Epithelial cell of proximal tubule (primary cell): ENCODE data around the gene SH3TC1. TPM values are rescaled to one million over a fixed set of nuclear protein-coding genes. Genes with fewer than 3 reads are reported as not detected.

Experiments used
- DNase-seq: peaks from one replicate; pipeline ENCODE4 v3.0.0-alpha.2; 2011; ENCODE audit warnings: low read depth
- H3K4me3 ChIP-seq: 2 replicates; pipeline ENCODE4 v1.5.1; 2011; ENCODE audit warnings: low read depth, mild to moderate bottlenecking, low read length
- CTCF ChIP-seq: conservative IDR thresholded peaks from 2 replicates; pipeline ENCODE4 v1.5.1; 2012; ENCODE audit warnings: low read depth, mild to moderate bottlenecking, low read length
- total RNA-seq: library from RNA; depleted of rRNA; stranded (reverse); fragments of >200 nt; gene quantifications from 2 replicates; pipeline ENCODE4 v1.2.3, GENCODE V29; 2015

The SH3TC1 gene
- total RNA-seq, 1 donor from 2014 or later = 8.6 TPM

GRCh38 chr4:8168832-8169598, 30.1 kb upstream of the SH3TC1 start:
- no peak overlapping the region for H3K4me3 ChIP-seq
- no peak for TF ChIP-seq CTCF
- DNase-seq = no peak

- TF ChIP-seq CTCF = no peak
- no peak for DNase-seq
- H3K4me3 ChIP-seq = no peak overlapping the region
Observed at GRCh38 chr4:8169763-8170162, 29.3 kb upstream of the SH3TC1 start.

GRCh38 chr4:8170341-8170740, 28.7 kb upstream of the SH3TC1 start:
- no peak for TF ChIP-seq CTCF
- no peak overlapping the region for H3K4me3 ChIP-seq
- no peak for DNase-seq

GRCh38 chr4:8171266-8171665, 27.8 kb upstream of the SH3TC1 start:
- H3K4me3 ChIP-seq = no peak overlapping the region
- TF ChIP-seq CTCF = no peak
- no peak for DNase-seq

- no peak overlapping the region for H3K4me3 ChIP-seq
- TF ChIP-seq CTCF = no peak
- DNase-seq = no peak
Observed at GRCh38 chr4:8171984-8172924, 26.8 kb upstream of the SH3TC1 start.

GRCh38 chr4:8173492-8174242, 25.4 kb upstream of the SH3TC1 start:
- no peak for TF ChIP-seq CTCF
- no peak for DNase-seq
- no peak overlapping the region for H3K4me3 ChIP-seq
